GM18526 (cell line): ENCODE data around the gene TLX2.
A peak's percentile ranks its signal among the peaks of the same experiment; 100 is the strongest.

ENCODE experiments used
- POLR2A ChIP-seq: IDR thresholded peaks from 3 replicates; pipeline ENCODE4 v1.6.1; 2011; ENCODE audit not compliant: insufficient read length; ENCODE audit errors: extremely low read depth

Gene TLX2

GRCh38 chr2:74535440-74535965, 21.3 kb downstream of the TLX2 start:
- no peak for TF ChIP-seq POLR2A

GRCh38 chr2:74536166-74536950, 22.1 kb downstream of the TLX2 start:
- TF ChIP-seq POLR2A = no peak

- no peak for TF ChIP-seq POLR2A
Measured at GRCh38 chr2:74537140-74537539, 22.9 kb downstream of the TLX2 start.

DNA sequence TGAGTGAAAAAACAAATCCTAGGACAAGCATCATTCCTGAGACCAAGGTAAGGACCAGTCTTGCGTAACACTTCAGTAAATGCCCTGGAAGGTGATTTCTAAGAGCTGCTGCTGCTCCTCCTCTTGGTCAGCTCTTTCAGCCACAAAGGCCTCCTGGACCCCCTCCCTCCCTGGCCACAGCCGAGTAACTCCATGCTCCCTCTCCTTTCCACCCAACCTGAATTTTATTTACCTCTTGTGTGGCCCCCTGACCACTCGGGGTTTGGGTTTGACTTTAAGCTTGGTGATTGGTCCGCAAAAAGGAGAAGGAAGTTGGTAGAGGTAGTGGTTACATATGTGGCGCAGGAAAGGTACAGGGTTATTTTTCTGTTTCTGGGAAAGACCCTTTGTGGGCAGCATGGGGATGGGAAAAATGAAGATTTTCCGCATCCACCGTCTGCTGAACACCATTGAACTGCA, 24.7 kb downstream of the TLX2 start:
- no peak for TF ChIP-seq POLR2A

DNA sequence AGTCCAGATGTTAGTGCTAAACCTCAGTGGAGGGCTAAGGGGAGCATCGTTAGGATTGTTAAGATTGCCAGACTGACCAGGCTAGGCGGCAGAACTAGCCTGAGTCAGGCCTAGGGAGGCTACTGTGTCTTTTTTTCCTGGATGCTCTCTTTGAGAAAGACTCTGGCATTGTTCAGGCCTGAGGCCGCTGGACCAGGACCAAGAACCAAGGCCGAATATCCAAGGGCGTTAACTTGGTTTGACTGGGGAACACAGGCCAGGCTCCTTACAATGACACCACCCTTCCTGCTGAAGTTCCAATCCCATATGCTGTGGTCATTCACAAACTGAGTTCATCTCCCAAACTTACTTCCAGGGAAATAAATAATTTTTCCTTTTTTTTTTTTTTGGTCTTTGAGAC, 26.0 kb downstream of the TLX2 start:
- TF ChIP-seq POLR2A = no peak

DNA sequence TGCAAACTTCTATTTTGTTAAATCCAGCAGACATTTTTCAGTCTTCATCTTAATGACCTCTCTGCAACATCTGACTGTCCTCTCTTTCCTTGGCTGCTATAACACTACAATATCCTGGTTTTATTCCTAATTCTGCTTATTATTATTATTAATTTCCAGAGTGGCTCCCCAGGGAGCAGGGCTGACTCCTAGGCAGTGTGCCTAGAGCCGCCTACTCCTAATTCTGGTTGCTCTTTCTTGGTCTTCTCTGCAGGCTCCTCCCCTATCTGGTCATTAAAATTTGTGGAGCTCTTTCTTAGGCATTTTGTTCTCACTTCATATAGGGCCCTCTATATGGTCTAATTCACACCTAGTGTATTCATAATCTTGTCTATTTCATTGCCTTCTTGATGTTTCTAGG, 28.7 kb downstream of the TLX2 start:
- TF ChIP-seq POLR2A = no peak

DNA sequence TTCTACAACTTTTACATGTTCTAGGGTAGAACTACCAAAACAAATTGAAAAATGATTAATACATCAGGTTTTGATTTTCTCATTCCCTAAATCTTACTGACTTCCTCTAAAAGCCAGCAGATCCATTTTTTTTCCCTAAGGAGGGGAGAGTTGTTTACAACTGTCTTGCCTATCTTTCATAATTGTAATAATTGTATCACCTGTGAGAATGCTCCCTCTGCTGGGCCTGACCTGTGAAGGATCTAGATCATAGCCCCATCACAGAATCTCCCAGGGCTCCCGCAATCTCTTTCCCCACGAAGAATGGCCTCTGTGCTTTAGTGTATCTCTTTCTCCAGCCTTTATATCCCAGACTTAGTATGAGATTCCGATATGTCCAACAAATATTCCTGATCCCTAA, 30.4 kb downstream of the TLX2 start:
- no peak for TF ChIP-seq POLR2A

- TF ChIP-seq POLR2A = no peak
Measured at GRCh38 chr2:74546004-74546403, 31.8 kb downstream of the TLX2 start.

- TF ChIP-seq POLR2A = no peak
Measured at GRCh38 chr2:74548285-74548899, 34.1 kb downstream of the TLX2 start.

- TF ChIP-seq POLR2A = peak; percentile 25
Measured at GRCh38 chr2:74548900-74549826, 34.9 kb downstream of the TLX2 start.

- no peak for TF ChIP-seq POLR2A
Measured at GRCh38 chr2:74550231-74550630, 36.0 kb downstream of the TLX2 start.

DNA sequence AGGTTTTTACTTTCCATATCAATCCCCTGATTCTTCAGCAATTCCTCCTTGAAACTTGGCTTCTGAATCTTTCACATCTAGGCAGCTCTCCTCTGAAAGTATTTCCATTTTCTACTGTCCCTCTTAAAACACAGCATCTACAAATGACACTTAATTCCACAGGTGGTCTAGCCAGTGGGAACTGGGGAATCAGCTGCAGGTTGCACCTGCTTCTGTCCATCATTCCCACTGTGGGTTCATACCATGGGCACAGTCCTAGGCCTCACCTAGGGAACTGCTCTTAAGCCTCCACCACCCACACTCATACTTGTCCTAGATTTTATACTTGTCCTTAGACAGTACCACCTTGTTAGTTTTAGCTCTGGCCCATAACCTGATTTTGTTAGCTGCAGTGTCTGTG, 37.3 kb downstream of the TLX2 start:
- TF ChIP-seq POLR2A = no peak

DNA sequence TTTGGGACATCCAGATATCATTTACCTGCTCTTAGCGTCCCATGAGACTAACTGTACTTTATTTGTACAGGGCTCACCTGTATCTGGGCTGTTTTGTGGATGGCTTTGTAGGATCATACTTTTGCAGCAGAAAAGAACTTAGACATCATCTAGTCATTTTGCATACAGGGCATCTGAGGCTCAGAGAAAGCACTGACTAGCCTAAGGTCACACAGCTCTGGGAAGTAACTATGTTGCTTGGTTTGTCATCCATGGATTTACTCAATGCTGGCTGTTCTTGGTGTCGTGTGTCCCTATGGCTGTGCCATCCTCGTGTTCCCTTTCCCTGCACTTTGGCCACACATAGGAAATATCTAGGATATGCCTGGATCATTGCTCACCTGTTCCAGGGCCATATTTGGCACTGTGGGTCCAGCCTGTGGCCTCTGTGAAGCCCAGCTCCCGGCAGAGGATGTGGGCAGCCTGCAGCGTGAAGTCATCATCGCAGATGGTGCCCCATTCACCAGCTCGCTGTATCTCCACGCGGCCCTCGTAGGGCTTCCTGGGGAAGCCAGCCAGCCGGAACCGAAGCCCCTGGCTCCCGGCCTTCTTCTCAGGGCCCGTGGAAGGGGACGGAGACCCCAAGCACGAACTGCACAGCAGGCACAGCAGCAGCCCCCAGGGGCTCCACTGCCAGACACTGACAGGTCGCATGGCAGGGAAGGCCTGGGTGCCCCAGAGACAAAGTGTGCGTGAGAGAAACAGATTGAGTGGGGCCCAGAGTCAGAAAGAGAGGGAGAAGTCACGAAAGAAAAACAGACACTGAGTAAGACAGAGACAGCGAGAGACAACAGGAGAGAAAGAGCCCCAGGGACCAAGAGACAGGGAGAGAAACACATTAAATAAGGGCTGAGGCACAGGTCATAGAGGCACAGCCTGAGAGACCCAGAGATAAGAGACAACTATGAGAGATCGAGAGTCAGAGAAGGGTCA, 38.0 kb downstream of the TLX2 start:
- TF ChIP-seq POLR2A = no peak
